Adrenal gland (tissue), 5 donors: Measurements from ENCODE around the gene AHCYL1.

Experiments used
- CTCF ChIP-seq, 6 experiments: fragments of 450-650 bp in 4 of 6; fragments of 200-600 bp in 2 of 6; sonication (generic) in 1 of 6; IDR thresholded peaks; 1 replicate in 5 of 6; 2 replicates in 1 of 6; pipeline versions ENCODE4 v1.5.1 to v1.8.0; 2016 to 2021; ENCODE audit warnings: antibody characterized with exemption in 6 of 6, mild to moderate bottlenecking in 2 of 6, moderate library complexity in 1 of 6
- POLR2A ChIP-seq, 2 donors: fragments of 450-650 bp; IDR thresholded peaks; one replicate each; pipeline ENCODE4 v1.6.1; 2017; ENCODE audit warnings: antibody characterized with exemption in 2 of 2, mild to moderate bottlenecking in 2 of 2, moderate library complexity in 1 of 2
- donor health status: DM: no; HTN: no; CAD: no.

GRCh38 chr1:109948285-109948630, 36.3 kb upstream of the AHCYL1 start:
- TF ChIP-seq CTCF (IDR thresholded peaks at IDR 0.05) (no peak), POLR2A (IDR thresholded peaks at IDR 0.05) (no peak)
